GM12878 (cell line): ENCODE results near the gene CREB5. TPM values are rescaled to one million over a fixed set of nuclear protein-coding genes. Genes with fewer than 3 reads are reported as not detected.

ENCODE experiments used
- ATF7 ChIP-seq: fragments of 450-650 bp; IDR thresholded peaks from 2 replicates; pipeline ENCODE4 v1.6.1; 2016; ENCODE audit warnings: low read depth, mild to moderate bottlenecking
- CHD2 ChIP-seq: IDR thresholded peaks from 2 replicates; pipeline ENCODE4 v1.6.1; 2011; ENCODE audit warnings: low read depth, low read length, improper control_type of control experiment, borderline replicate concordance
- CHD4 ChIP-seq: fragments of 200-600 bp; sonication (generic); IDR thresholded peaks from 2 replicates; pipeline ENCODE4 v1.6.1; 2016; ENCODE audit warnings: mild to moderate bottlenecking
- EED ChIP-seq: sonication (generic); IDR thresholded peaks from 2 replicates; pipeline ENCODE4 v1.6.1; 2016; ENCODE audit warnings: antibody characterized with exemption, low read depth
- NFIC ChIP-seq: IDR thresholded peaks from 2 replicates; pipeline ENCODE4 v1.6.1; 2012; ENCODE audit warnings: low read depth, mild to moderate bottlenecking, inconsistent platforms, low read length, moderate library complexity
- POLR2A ChIP-seq: IDR thresholded peaks from 2 replicates; pipeline ENCODE4 v1.6.1; 2011; ENCODE audit warnings: low read depth, mild to moderate bottlenecking, low read length
- POU2F2 ChIP-seq: IDR thresholded peaks from 3 replicates; pipeline ENCODE4 v1.6.1; 2011; ENCODE audit warnings: low read depth, mild to moderate bottlenecking, low read length, borderline replicate concordance
- RUNX3 ChIP-seq: IDR thresholded peaks from 2 replicates; pipeline ENCODE4 v1.6.1; 2012; ENCODE audit warnings: low read length, inconsistent platforms
- SMAD5 ChIP-seq: IDR thresholded peaks from 2 replicates; pipeline ENCODE4 v1.6.1; 2016; ENCODE audit warnings: antibody characterized with exemption, low read depth
- SMARCA5 ChIP-seq: fragments of 450-650 bp; IDR thresholded peaks from 2 replicates; pipeline ENCODE4 v1.6.1; 2017; ENCODE audit warnings: mild to moderate bottlenecking
- polyA plus RNA-seq, 11 experiments: library from polyadenylated mRNA; depleted of rRNA in 4 of 11; unstranded in 6 of 11; stranded (reverse) in 5 of 11; fragments of >200 nt; fragmentation: Nextera tagmentation in 4 of 11; fragmentation: Illumina TruSeq in 1 of 11; extraction: Ambion mirVana in 4 of 11; extraction: Trizol in 1 of 11; gene quantifications; 1 replicate in 1 of 11; 2 replicates in 10 of 11; pipeline versions ENCODE4 v1.2.1 to v1.2.3, GENCODE V29; 2011 to 2016; ENCODE audit warnings: inconsistent platforms in 2 of 11, missing spikeins in 2 of 11, low read depth in 1 of 11
- total RNA-seq, 4 experiments: library from RNA; depleted of rRNA in 3 of 4; stranded (reverse); fragments of >200 nt in 3 of 4; fragmentation: Illumina TruSeq in 1 of 4; extraction: Trizol in 1 of 4; gene quantifications; 2 replicates each; pipeline versions ENCODE4 v1.2.1 to v1.2.3, GENCODE V29; 2013 to 2021
- TF ChIP-seq, protein P1 (sequence below): fragments of 450-650 bp; formaldehyde crosslinking; IDR thresholded peaks from 2 replicates; pipeline ENCODE4 v1.4.0; 2022; ENCODE audit warnings: mild to moderate bottlenecking, moderate library complexity
- TF ChIP-seq, protein P2 (sequence below): fragments of 450-650 bp; IDR thresholded peaks from 2 replicates; pipeline ENCODE4 v1.6.1; 2017; ENCODE audit warnings: low read depth, mild to moderate bottlenecking, moderate library complexity

CREB5 gene
- total and polyA plus RNA-seq, 10 of the 15 experiments (the other 5 are each of a cell fraction or from before 2014, with no cell fraction given), result 12.9 to 74.1 (median 53.0) TPM

DNA sequence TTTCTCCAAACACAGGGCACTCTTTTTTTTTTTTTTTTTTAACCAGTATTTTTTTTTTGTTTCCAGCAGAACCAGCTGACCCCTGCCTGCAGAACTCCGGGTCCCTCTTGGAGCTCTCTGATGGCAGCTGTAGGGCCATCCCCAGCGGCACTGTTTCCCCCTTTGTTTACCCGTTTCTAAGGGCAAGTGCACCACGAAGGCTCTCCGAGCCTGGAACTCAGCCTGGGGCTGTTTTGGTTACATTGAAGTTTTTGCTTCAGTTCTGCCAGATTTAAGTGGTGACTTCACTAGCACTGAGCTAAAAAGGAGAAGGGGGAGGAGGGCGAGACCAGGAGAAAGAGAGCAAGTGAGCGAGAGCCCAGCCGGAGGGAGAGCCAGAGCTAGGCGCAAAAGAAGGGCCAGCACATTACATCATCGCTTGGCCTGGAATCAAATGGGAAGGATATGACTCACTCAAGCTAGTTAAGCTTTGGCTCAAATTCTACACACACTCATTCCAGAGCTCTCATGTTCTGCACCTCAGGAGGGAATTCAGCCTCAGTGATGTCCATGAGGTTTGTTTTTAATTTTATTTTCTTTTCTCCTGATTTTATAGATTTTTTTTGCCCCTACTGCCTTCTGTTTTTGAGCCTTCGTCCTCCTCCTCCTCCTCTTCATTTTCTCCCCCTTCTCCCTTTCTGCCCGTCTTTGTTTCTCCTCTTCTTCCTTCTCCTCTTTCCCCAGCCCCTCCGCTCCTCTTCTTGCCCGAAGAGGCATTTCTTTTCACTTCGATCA, 273.5 kb downstream of the CREB5 start (continued):
- TF ChIP-seq, protein P1, sequence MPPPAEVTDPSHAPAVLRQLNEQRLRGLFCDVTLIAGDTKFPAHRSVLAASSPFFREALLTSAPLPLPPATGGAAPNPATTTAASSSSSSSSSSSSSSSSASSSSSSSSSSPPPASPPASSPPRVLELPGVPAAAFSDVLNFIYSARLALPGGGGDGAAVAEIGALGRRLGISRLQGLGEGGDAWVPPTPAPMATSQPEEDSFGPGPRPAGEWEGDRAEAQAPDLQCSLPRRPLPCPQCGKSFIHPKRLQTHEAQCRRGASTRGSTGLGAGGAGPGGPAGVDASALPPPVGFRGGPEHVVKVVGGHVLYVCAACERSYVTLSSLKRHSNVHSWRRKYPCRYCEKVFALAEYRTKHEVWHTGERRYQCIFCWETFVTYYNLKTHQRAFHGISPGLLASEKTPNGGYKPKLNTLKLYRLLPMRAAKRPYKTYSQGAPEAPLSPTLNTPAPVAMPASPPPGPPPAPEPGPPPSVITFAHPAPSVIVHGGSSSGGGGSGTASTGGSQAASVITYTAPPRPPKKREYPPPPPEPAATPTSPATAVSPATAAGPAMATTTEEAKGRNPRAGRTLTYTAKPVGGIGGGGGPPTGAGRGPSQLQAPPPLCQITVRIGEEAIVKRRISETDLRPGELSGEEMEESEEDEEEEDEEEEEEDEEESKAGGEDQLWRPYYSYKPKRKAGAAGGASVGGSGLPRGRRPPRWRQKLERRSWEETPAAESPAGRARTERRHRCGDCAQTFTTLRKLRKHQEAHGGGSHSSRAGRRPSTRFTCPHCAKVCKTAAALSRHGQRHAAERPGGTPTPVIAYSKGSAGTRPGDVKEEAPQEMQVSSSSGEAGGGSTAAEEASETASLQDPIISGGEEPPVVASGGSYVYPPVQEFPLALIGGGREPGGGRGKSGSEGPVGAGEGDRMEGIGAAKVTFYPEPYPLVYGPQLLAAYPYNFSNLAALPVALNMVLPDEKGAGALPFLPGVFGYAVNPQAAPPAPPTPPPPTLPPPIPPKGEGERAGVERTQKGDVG (CRISPR knock-in tag), result no peak
- peak; percentile 58; the same call in 1 of the 2 replicates for TF ChIP-seq SMARCA5
- TF ChIP-seq CHD4, result no peak
- TF ChIP-seq, protein P2, sequence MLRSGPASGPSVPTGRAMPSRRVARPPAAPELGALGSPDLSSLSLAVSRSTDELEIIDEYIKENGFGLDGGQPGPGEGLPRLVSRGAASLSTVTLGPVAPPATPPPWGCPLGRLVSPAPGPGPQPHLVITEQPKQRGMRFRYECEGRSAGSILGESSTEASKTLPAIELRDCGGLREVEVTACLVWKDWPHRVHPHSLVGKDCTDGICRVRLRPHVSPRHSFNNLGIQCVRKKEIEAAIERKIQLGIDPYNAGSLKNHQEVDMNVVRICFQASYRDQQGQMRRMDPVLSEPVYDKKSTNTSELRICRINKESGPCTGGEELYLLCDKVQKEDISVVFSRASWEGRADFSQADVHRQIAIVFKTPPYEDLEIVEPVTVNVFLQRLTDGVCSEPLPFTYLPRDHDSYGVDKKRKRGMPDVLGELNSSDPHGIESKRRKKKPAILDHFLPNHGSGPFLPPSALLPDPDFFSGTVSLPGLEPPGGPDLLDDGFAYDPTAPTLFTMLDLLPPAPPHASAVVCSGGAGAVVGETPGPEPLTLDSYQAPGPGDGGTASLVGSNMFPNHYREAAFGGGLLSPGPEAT, result peak; percentile 29; the same call in 1 of the 2 replicates
- TF ChIP-seq SMAD5, result no peak
- peak; percentile 25; the same call in 1 of the 2 replicates for TF ChIP-seq NFIC
- TF ChIP-seq POLR2A, result no peak
- TF ChIP-seq CHD2, result no peak
- TF ChIP-seq ATF7, result peak; percentile 93
- TF ChIP-seq RUNX3, result peak; percentile 45; the same call in 1 of the 2 replicates
- TF ChIP-seq EED, result peak; percentile 91
- TF ChIP-seq POU2F2, result no peak
